Gastroesophageal sphincter (tissue), 3 donors: Measurements from ENCODE around the gene SLITRK5.

ENCODE experiments used
- CTCF ChIP-seq, 4 experiments: fragments of 200-600 bp in 2 of 4; fragments of 450-650 bp in 2 of 4; sonication (generic) in 1 of 4; IDR thresholded peaks; one replicate each; pipeline ENCODE4 v1.5.1; 2017 to 2019; ENCODE audit warnings: antibody characterized with exemption in 4 of 4, mild to moderate bottlenecking in 2 of 4, moderate library complexity in 2 of 4
- EP300 ChIP-seq: sonication (generic); formaldehyde crosslinking; IDR thresholded peaks from one replicate; pipeline ENCODE4 v1.6.1; 2017; ENCODE audit warnings: antibody characterized with exemption, mild to moderate bottlenecking
- POLR2A ChIP-seq, 2 donors: fragments of 450-650 bp; IDR thresholded peaks; one replicate each; pipeline ENCODE4 v1.6.1; 2017; ENCODE audit warnings: antibody characterized with exemption in 2 of 2, mild to moderate bottlenecking in 2 of 2, moderate library complexity in 1 of 2
- POLR2AphosphoS5 ChIP-seq: sonication (generic); formaldehyde crosslinking; IDR thresholded peaks from one replicate; pipeline ENCODE4 v1.6.1; 2017; ENCODE audit warnings: antibody characterized with exemption

- no peak for TF ChIP-seq POLR2A (IDR thresholded peaks at IDR 0.05)
- no peak for TF ChIP-seq CTCF (IDR thresholded peaks at IDR 0.05)
- no peak for TF ChIP-seq POLR2AphosphoS5
- TF ChIP-seq EP300: no peak
Measured at GRCh38 chr13:87698268-87698667, 27.1 kb downstream of the SLITRK5 start.
